GM12801 (cell line): Measurements from ENCODE around the gene SOX21.

Source experiments
- TF ChIP-seq, protein P1 (sequence below): IDR thresholded peaks from one replicate; pipeline ENCODE4 v1.5.1; 2011; ENCODE audit warnings: control low read depth; ENCODE audit not compliant: insufficient read length; ENCODE audit errors: extremely low read depth

The SOX21 gene

GRCh38 chr13:94682229-94682628, 30.1 kb downstream of the SOX21 start:
- TF ChIP-seq, protein P1, sequence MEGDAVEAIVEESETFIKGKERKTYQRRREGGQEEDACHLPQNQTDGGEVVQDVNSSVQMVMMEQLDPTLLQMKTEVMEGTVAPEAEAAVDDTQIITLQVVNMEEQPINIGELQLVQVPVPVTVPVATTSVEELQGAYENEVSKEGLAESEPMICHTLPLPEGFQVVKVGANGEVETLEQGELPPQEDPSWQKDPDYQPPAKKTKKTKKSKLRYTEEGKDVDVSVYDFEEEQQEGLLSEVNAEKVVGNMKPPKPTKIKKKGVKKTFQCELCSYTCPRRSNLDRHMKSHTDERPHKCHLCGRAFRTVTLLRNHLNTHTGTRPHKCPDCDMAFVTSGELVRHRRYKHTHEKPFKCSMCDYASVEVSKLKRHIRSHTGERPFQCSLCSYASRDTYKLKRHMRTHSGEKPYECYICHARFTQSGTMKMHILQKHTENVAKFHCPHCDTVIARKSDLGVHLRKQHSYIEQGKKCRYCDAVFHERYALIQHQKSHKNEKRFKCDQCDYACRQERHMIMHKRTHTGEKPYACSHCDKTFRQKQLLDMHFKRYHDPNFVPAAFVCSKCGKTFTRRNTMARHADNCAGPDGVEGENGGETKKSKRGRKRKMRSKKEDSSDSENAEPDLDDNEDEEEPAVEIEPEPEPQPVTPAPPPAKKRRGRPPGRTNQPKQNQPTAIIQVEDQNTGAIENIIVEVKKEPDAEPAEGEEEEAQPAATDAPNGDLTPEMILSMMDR: no peak

GRCh38 chr13:94679614-94680013, 32.7 kb downstream of the SOX21 start:
- TF ChIP-seq, protein P1: no peak

DNA sequence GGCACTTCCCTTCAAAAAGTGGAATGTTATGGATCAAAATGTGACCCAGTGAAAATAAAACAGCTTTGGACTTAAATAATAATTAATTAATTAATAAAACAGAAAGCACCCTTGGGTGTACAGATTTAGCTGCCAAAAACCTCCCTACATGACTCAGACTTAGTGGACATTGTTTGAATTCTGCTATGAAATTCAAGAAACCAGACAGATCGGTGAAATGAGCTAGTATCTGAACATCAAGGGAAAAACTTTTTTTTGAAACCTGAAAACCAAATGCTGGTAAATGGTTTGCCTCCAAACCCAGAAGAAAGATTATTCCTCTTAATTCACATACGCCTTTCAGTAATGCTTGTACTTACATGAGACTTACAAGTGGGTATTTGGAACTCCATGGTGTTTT, 33.5 kb downstream of the SOX21 start:
- TF ChIP-seq, protein P1: no peak

- TF ChIP-seq, protein P1: no peak
These were observed 34.5 kb downstream of the SOX21 start for GRCh38 chr13:94677799-94678198.

GRCh38 chr13:94674609-94675348, 37.6 kb downstream of the SOX21 start:
- TF ChIP-seq, protein P1: no peak

- TF ChIP-seq, protein P1: no peak
These were observed 38.5 kb downstream of the SOX21 start for GRCh38 chr13:94673851-94674250.

DNA sequence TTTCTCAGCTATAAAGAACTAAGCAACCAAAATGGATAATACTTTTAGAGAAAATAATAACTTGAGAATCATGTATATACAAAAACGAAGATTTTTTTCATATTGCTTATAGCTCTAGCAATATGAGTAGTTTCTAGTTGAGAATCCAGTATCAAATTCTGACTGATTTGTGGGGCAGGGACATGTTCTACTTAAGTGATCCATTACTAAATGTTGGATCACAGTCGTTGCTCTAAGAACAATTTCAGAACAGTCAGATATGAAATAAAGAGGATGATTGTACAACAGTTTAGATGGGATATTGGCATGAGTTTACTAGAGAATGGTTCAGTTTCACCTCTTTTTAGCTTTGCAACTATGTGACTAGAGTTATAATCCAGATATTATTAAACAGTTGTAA, 39.9 kb downstream of the SOX21 start:
- TF ChIP-seq, protein P1: no peak
